Measurements from ENCODE around the gene YAF2.
"Not testable (repeated sequence)": the region's sequence is repeated elsewhere in the genome, so short reads cannot be mapped to it uniquely, and the experiment has no call there.

YAF2 gene

GRCh38 chr12:42255221-42255865 is 17.3 kb upstream of the YAF2 start:
- no peak for DNase-seq

DNA sequence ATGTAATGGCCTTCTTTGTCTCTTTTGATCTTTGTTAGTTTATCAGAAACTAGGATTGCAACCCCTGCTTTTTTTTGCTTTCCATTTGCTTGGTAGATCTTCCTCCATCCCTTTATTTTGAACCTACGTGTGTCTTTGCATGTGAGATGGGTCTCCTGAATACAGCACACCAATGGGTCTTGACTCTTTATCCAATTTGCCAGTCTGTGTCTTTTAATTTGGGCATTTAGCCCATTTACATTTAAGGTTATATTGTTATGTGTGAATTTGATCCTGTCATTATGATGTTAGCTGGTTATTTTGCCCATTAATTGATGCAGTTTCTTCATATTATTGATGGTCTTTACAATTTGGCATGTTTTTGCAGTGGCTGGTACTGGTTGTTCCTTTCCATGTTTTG is 14.6 kb upstream of the YAF2 start:
- DNase-seq = not testable (repeated sequence)

DNA sequence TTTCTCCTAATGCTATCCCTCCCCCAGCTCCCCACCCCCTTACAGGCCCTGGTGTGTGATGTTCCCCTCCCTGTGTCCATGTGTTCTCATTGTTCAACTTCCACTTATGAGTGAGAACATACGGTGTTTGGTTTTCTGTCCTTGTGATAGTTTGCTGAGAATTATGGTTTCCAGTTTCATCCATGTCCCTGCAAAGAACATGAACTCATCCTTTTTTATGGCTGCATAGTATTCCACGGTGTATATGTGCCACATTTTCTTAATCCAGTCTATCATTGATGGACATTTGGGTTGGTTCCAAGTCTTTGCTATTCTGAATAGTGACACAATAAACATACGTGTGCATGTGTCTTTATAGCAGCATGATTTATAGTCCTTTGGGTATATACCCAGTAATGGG is 11.0 kb upstream of the YAF2 start:
- not testable (repeated sequence) for DNase-seq

DNA sequence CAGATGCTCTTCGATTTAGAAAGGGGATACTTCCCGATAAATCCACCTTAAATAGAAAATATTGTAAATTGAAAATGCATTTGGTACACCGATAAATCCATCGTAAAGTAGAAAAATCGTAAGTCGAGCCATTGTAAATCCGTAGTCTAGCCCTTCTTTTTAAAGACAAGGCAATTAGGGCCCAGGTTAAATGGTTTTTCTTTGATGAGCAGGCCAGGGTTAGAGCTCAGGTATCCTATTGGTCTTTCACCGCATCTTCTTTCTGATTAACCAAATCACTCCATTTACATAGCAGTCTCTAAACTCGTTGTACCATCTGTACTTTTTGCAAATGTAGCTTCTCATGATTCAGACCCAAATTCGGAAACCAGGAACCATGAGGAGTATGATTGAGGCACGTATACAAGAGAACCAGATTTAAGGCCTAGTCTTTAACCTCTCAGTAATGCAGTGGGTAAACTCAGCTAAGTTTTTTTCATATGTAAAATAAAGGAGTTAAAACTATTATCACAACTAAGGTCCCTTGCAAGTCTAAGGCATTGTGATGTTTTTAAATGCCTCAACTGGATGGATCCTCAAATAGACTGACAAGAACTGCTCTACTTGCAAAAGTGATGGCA is 2.2 kb upstream of the YAF2 start:
- DNase-seq = no peak

GRCh38 chr12:42237853-42238239 is 202 bp downstream of the YAF2 start:
- no peak for DNase-seq

GRCh38 chr12:42237052-42237852 is 796 bp downstream of the YAF2 start:
- peak in 53 of 58 donors; percentile 12 to 71 (median 42) for DNase-seq

DNA sequence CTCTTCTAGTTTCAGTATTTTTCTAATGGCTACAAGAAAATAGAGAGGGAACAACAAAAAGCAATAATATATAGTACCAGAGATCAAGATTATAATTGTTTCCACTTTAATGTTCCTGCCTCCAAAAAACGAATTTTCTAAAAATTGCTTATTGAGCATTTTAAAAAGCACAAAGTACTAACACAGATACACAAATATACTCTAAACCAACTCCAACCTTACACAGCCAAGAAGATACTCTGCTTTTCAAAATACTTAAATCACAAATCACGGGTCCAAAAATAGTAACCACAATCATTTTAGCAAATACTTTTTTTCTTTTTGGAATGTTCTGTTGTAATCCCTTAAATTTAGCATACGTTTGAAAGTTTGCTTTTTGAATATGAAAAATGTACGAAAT is 2.0 kb downstream of the YAF2 start:
- DNase-seq = no peak

DNA sequence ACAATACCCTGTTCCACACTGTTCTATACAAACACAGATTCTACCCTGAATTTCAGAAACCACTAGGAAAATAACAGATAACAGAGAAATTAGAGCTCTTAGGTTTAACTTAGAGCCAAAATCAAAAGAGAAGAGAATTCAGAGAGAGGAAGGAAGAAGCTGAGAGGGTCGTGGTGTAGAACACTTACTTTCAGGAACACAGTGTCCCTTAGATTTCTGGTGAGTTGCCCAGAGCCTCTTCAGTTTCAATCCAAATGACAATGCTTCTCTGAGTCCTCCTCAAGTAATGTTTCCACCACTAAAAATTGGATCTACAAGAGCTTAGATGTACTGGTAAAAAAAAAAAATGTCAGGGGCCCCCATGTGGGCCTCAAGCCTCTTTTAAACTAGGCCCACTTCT is 2.6 kb downstream of the YAF2 start:
- peak in 6 of 58 donors; percentile 1 to 36 (median 4) for DNase-seq

GRCh38 chr12:42234970-42235369 is 3.1 kb downstream of the YAF2 start:
- DNase-seq = no peak

DNA sequence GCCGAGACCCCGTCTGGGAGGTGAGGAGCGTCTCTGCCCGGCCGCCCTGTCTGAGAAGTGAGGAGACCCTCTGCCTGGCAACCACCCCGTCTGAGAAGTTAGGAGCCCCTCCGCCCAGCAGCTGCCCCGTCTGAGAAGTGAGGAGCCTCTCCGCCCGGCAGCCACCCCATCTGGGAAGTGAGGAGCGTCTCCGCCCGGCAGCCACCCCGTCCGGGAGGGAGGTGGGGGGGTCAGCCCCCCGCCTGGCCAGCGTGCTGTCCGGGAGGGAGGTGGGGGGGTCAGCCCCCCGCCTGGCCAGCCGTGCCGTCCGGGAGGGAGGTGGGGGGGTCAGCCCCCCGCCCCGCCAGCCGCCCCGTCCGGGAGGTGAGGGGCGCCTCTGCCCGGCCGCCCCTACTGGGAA is 10.5 kb downstream of the YAF2 start:
- not testable (repeated sequence) for DNase-seq

DNA sequence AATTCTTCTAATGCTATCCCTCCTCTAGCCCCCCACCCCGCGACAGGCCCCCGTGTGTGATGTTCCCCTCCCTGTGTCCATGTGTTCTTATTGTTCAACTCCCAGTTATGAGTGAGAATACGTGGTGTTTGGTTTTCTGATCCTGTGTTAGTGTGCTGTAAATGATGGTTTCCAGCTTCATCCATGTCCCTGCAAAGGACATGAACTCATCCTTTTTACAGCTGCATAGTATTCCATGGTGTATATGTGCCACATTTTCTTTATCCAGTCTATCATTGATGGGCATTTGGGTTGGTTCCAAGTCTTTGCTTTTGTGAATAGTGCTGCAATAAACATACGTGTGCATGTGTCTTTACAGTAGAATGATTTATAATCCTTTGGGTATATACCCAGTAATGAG is 13.5 kb downstream of the YAF2 start:
- DNase-seq = not testable (repeated sequence)

DNA sequence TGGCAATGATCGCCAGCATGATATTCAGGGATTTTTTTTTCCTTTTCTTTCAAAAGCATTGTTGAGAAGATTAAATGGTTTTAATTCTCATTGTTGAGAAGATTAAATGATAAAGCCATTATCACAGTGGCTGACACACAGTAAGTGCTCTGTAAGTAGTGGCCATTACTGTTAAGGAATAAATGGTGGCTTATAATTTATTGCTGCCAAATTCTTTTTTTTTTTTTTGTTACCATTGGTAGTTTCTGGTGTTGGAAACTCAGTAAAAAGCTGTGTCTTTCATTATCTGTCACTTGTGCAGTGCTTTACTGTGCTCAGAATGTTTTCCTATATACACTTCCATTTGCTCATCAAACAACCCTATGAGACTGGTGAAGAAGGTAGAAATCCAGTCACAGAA is 15.3 kb downstream of the YAF2 start:
- DNase-seq = no peak

- no peak for DNase-seq
Observed at GRCh38 chr12:42221726-42222125, 16.3 kb downstream of the YAF2 start.

GRCh38 chr12:42217656-42218055 is 20.4 kb downstream of the YAF2 start:
- no peak for DNase-seq

GRCh38 chr12:42216737-42217136 is 21.3 kb downstream of the YAF2 start:
- no peak for DNase-seq

GRCh38 chr12:42215759-42216158 is 22.3 kb downstream of the YAF2 start:
- not testable (repeated sequence) for DNase-seq

GRCh38 chr12:42213954-42214426 is 24.1 kb downstream of the YAF2 start:
- peak in 8 of 58 donors; percentile 1 to 15 (median 10) for DNase-seq

DNA sequence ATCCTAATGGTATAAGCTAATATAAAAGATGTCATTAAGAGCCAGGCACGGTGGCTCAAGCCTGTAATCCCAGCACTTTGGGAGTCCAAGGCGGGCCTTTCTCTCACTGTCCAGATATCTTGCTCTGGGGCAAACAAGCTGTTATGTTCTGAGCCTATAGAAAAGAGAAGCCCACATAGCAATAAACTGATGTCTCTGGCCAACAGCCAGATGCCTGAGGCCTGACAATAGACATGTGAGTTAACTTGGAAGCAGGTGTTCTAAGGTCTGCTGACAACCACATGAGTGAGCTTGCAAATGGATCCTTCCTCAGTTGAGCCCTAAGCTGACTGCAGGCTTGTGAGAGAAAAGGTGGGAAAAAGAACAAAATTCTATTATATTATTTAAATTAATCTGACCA is 25.0 kb downstream of the YAF2 start:
- no peak for DNase-seq

DNA sequence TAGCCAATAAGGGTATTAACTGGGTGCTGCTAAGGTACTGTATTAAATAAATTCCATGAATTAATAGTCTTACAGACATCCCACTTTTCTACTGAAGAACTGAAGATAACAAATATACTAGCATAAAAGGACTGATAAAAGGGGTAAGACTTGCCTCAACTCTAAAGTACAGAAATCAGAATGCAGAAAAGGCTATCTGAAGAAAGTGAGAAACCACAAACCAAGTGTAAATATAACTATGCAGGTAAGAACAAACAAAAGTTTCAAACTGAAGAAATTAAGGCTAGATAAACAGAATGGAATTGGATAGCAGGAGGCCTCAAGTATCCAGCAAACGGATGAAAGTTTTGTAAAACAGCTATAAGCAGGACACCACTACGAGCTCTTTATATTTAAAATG is 29.5 kb downstream of the YAF2 start:
- DNase-seq = no peak

- no peak for DNase-seq
Observed at GRCh38 chr12:42204819-42205218, 33.2 kb downstream of the YAF2 start.

- DNase-seq = no peak
Observed at GRCh38 chr12:42204362-42204761, 33.7 kb downstream of the YAF2 start.

DNA sequence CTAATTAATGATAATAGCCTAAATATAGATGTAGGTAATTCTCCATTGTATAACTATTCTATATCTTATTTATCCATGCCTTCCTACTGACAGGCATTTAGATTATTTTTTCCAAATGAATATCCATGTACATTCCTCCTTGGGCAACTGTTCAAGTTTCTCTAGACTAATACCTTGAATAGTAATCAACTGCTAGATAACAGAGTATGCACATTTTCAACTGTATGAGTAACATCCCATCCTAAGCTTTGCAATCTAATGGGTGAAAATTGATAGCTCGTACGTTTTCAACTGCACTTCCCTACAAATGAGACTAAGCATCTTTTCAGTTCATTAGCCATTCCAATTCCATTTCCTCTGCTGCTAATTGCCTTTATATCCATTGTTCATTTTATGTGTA is 37.0 kb downstream of the YAF2 start:
- no peak for DNase-seq

Measured in anterior cingulate cortex (tissue), 58 donors.